CD4-positive, alpha-beta T cell (primary cell): ENCODE data around the gene FAM13C. TPM values are rescaled to one million over a fixed set of nuclear protein-coding genes. Genes with fewer than 3 reads are reported as not detected.

Source experiments
- ATAC-seq: fragments of 200-7000 bp; cut with Tn5 transposase; one replicate; pipeline ENCODE4 v1.10.0; 2022; ENCODE audit warnings: mild to moderate bottlenecking; ENCODE audit not compliant: poor library complexity
- CTCF ChIA-PET: fragments of 350-600 bp; sonication (Branson Sonifier 250); formaldehyde crosslinking; loops from one replicate; lab custom pipeline; 2021; ENCODE audit warnings: antibody characterized with exemption, inconsistent platforms; lab: Charles Lee
- POLR2A ChIA-PET: fragments of 350-600 bp; sonication (Branson Sonifier 250); formaldehyde crosslinking; loops from one replicate; lab custom pipeline; 2021; ENCODE audit warnings: antibody characterized with exemption, inconsistent platforms; lab: Charles Lee
- DNase-seq, 14 experiments: peaks; one replicate each; pipeline ENCODE4 v3.0.0-alpha.2; 2013 to 2020; ENCODE audit warnings: mixed read lengths in 2 of 14
- H3K27ac ChIP-seq, 2 donors: one replicate each; pipeline versions ENCODE4 v1.5.1 to v1.7.0; 2013; ENCODE audit warnings: low read length in 2 of 2, low read depth in 1 of 2, mild to moderate bottlenecking in 1 of 2
- H3K27me3 ChIP-seq, 2 experiments: 1 replicate in 1 of 2; 2 replicates in 1 of 2; pipeline versions ENCODE4 v1.6.1 to v1.7.0; 2013; ENCODE audit warnings: low read length in 2 of 2, control low read depth in 1 of 2, mild to moderate bottlenecking in 1 of 2, moderate library complexity in 1 of 2; ENCODE audit not compliant: insufficient read depth in 2 of 2, control insufficient read depth in 1 of 2
- H3K36me3 ChIP-seq: one replicate; pipeline ENCODE4 v1.6.1; 2013; ENCODE audit warnings: low read length, control low read depth; ENCODE audit not compliant: insufficient read depth
- H3K4me1 ChIP-seq: one replicate; pipeline ENCODE4 v1.6.1; 2013; ENCODE audit warnings: low read length, control low read depth; ENCODE audit not compliant: insufficient read depth
- H3K4me3 ChIP-seq: one replicate; pipeline ENCODE4 v1.5.1; 2013; ENCODE audit warnings: mild to moderate bottlenecking, low read length, moderate library complexity
- H3K9me3 ChIP-seq, 2 experiments: 1 replicate in 1 of 2; 2 replicates in 1 of 2; pipeline versions ENCODE4 v1.6.1 to v1.7.0; 2013; ENCODE audit warnings: low read length in 2 of 2, mild to moderate bottlenecking in 2 of 2, control low read depth in 1 of 2, moderate library complexity in 1 of 2; ENCODE audit not compliant: control insufficient read depth in 1 of 2, insufficient read depth in 1 of 2
- H3K27ac Mint-ChIP-seq: one replicate; pipeline ENCODE4 v1.8.0; 2020; ENCODE audit warnings: mixed read lengths
- H3K27me3 Mint-ChIP-seq: one replicate; pipeline ENCODE4 v1.8.0; 2021; ENCODE audit warnings: mixed read lengths
- H3K36me3 Mint-ChIP-seq: one replicate; pipeline ENCODE4 v1.8.0; 2021; ENCODE audit warnings: low read depth, mixed read lengths
- H3K4me1 Mint-ChIP-seq: one replicate; pipeline ENCODE4 v1.8.0; 2021; ENCODE audit warnings: low read depth, mixed read lengths
- H3K4me3 Mint-ChIP-seq: one replicate; pipeline ENCODE4 v1.8.0; 2020; ENCODE audit warnings: mild to moderate bottlenecking, mixed read lengths
- H3K9me3 Mint-ChIP-seq: one replicate; pipeline ENCODE4 v1.8.0; 2020; ENCODE audit warnings: mixed read lengths
- intact Hi-C, 2 experiments: fragments of 100-400 bp; cut with DNase I in 1 of 2; cut with micrococcal nuclease in 1 of 2; formaldehyde crosslinking; loops; one replicate each; pipeline versions ENCODE4 v1.15.1 to v1.9.0; 2023 to 2025; cut with DNase I, micrococcal nuclease
- total RNA-seq, 174 experiments: library from RNA in 2 of 174; stranded (reverse) in 2 of 174; gene quantifications; one replicate each; pipeline ENCODE4 v1.2.3 and lab custom pipeline; 2021 to 2026
- TF ChIP-seq, protein P1 (sequence below): fragments of 200-600 bp; IDR thresholded peaks from one replicate; pipeline ENCODE4 v1.8.0; 2022; ENCODE audit warnings: antibody characterized with exemption, mild to moderate bottlenecking

FAM13C gene
- total RNA-seq, 2 experiments from 2014 or later, result not detected

DNA sequence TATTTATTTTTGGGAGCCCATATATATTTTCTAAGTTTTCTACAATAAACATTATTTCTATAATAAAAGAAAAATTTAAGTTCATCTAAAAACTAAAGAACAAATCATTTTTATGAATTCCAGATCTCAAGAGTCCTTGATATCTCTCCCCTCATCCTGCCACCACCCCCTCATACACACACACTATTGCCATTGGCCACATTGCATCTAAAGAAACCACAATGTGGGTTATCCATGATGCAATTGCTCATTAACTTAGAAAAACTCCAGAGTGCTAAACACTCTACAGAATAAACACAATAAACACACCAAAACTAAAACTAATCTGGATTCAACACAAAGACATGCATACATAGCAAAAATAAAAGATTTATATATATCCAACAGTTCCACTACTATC lies 37.8 kb downstream of the FAM13C start:
- no peaks in the 10 kb centered on the region for H3K4me1 Mint-ChIP-seq
- H3K27me3 ChIP-seq, result no peaks in the 10 kb centered on the region
- POLR2A ChIA-PET, result no interaction called here
- no peaks in the 10 kb centered on the region for H3K36me3 ChIP-seq
- H3K4me3 Mint-ChIP-seq, result no peak overlapping the region
- no peak for ATAC-seq
- peaks cover 2% of the 10 kb centered on the region for H3K9me3 Mint-ChIP-seq
- H3K27ac Mint-ChIP-seq, result no peak overlapping the region
- no peak for DNase-seq
- intact Hi-C loops, result no loop called here
- H3K4me1 ChIP-seq, result no peaks in the 10 kb centered on the region
- H3K4me3 ChIP-seq, result no peak overlapping the region
- CTCF ChIA-PET, result no interaction called here
- no peaks in the 10 kb centered on the region for H3K27me3 Mint-ChIP-seq
- no peak overlapping the region for H3K27ac ChIP-seq
- no peaks in the 10 kb centered on the region for H3K36me3 Mint-ChIP-seq
- TF ChIP-seq, protein P1, sequence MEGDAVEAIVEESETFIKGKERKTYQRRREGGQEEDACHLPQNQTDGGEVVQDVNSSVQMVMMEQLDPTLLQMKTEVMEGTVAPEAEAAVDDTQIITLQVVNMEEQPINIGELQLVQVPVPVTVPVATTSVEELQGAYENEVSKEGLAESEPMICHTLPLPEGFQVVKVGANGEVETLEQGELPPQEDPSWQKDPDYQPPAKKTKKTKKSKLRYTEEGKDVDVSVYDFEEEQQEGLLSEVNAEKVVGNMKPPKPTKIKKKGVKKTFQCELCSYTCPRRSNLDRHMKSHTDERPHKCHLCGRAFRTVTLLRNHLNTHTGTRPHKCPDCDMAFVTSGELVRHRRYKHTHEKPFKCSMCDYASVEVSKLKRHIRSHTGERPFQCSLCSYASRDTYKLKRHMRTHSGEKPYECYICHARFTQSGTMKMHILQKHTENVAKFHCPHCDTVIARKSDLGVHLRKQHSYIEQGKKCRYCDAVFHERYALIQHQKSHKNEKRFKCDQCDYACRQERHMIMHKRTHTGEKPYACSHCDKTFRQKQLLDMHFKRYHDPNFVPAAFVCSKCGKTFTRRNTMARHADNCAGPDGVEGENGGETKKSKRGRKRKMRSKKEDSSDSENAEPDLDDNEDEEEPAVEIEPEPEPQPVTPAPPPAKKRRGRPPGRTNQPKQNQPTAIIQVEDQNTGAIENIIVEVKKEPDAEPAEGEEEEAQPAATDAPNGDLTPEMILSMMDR, result no peak
- no peaks in the 10 kb centered on the region for H3K9me3 ChIP-seq

DNA sequence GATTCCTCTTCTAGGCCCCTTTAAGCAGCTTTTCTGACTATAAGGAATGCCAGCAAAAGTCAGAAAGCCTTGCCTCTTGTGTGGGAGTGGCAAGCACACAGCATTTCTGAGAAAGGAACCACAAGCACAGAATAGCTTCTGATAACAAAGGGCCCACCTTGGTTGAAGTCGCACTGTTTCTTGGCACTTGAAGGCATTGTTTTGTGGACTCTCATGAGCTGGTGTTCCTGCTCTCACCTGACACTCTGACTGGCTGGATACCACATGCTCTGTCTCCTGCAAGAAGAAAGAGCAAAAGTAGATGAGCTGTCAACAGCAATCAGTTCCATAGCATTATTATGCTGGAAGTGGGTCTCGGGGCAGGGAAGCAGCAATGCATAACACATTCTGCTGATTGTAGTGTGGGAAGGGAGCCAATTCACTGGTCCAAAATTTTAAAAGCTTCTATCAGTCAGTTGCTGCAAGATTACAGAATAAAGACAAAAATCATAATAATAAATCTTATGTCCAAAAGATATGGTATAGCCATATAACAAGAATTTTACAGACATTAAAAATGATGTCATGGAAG lies 38.4 kb downstream of the FAM13C start:
- CTCF ChIA-PET, result no interaction called here
- Mint-ChIP-seq H3K27me3 (no peaks in the 10 kb centered on the region), H3K36me3 (no peaks in the 10 kb centered on the region), H3K27ac (no peak overlapping the region), H3K9me3 (peaks cover 2% of the 10 kb centered on the region), H3K4me1 (no peaks in the 10 kb centered on the region), H3K4me3 (no peak overlapping the region)
- Histone ChIP-seq H3K27ac (no peak overlapping the region), H3K9me3 (no peaks in the 10 kb centered on the region), H3K4me3 (no peak overlapping the region), H3K27me3 (no peaks in the 10 kb centered on the region), H3K36me3 (no peaks in the 10 kb centered on the region), H3K4me1 (no peaks in the 10 kb centered on the region)
- POLR2A ChIA-PET, result no interaction called here
- intact Hi-C loops, result no loop called here
- TF ChIP-seq, protein P1, result no peak
- ATAC-seq (no peak), DNase-seq (no peak)

DNA sequence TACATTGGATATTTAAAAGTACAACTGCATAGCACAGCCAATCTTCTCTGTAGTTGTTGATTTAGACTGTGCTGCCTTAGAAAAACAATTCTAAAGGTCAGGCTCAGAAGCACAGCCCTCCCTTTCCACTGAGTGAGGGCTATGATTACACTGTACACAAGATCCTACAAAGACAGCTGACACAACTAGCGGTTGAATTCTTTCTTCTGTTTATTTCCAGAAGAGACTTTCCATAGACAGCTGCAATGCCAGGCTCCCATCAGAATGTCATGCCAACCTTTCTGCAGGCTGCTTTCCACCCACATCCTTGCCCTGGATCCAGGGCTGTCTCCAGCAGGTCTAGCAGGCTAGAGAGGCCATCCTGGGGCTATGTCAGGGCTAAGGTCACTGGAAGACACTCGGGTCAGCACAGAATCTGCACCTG lies 39.3 kb downstream of the FAM13C start:
- Histone ChIP-seq H3K4me1 (no peaks in the 10 kb centered on the region), H3K27ac (no peak overlapping the region), H3K4me3 (no peak overlapping the region), H3K27me3 (no peaks in the 10 kb centered on the region), H3K9me3 (no peaks in the 10 kb centered on the region), H3K36me3 (no peaks in the 10 kb centered on the region)
- TF ChIP-seq, protein P1, result no peak
- no peak overlapping the region for H3K27ac Mint-ChIP-seq
- H3K27me3 Mint-ChIP-seq, result no peaks in the 10 kb centered on the region
- peaks cover 2% of the 10 kb centered on the region for H3K9me3 Mint-ChIP-seq
- H3K4me3 Mint-ChIP-seq, result no peak overlapping the region
- no peaks in the 10 kb centered on the region for H3K36me3 Mint-ChIP-seq
- intact Hi-C loops, result no loop called here
- POLR2A ChIA-PET, result no interaction called here
- no peak for DNase-seq
- no peak for ATAC-seq
- H3K4me1 Mint-ChIP-seq, result no peaks in the 10 kb centered on the region
- CTCF ChIA-PET, result no interaction called here
